ENCODE results near the gene DPAGT1. TPM values are rescaled to one million over a fixed set of nuclear protein-coding genes. Genes with fewer than 3 reads are reported as not detected.

The DPAGT1 gene
- total RNA-seq, 1 donor from 2014 or later = 44.4 TPM

DNA sequence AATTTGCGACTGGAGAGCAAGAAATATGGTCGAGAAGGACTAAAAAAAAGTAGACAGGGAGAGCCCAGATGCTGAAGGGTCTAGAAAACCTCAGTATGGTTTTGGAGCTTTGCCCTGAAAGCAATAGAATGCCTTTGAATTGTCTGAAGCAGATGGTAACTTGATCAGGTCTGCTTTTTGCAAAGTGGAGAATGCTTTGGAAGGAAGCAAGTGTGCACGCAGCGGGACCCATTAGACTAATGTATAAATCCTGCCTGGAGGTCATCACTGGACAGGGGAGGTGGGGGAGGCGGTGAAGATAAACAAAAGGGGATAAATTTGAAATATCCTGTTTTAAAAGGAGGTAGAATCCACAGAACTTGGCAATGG is 19.0 kb upstream of the DPAGT1 start:
- DNase-seq (ENCODE audit: extremely low spot score, unreplicated experiment) = no peak

DNA sequence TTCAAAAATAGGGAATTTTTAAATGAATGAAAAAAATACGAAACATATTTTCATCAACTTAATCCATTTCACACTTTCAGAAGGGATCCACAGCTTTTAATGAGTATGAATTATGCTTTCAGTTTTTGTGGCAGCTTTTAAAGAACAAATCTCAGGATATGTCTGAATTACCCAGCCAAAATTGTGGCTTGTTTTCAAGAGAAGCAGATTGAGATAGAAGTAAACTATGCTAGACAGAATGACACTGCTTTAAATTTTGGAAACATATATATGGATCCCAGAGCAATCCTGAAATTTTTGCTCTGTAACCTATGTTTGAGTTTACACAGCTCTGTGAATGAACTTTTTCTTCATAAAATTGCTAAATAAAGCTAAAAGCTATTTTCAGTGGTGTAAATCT is 17.3 kb upstream of the DPAGT1 start:
- H3K27ac Mint-ChIP-seq (ENCODE audit: unreplicated experiment) = no peak overlapping the region
- TF ChIP-seq CTCF (IDR thresholded peaks at IDR 0.05) = no peak
- H3K9me3 Mint-ChIP-seq (ENCODE audit: unreplicated experiment) = no peaks in the 10 kb centered on the region
- DNase-seq (ENCODE audit: extremely low spot score, unreplicated experiment) = no peak
- no peaks in the 10 kb centered on the region for H3K27me3 Mint-ChIP-seq (ENCODE audit: unreplicated experiment)
- no peak overlapping the region for H3K4me3 Mint-ChIP-seq (ENCODE audit: unreplicated experiment)
- peaks cover 25% of the 10 kb centered on the region for H3K4me1 Mint-ChIP-seq (ENCODE audit: unreplicated experiment)
- peaks cover 18% of the 10 kb centered on the region for H3K36me3 Mint-ChIP-seq (ENCODE audit: unreplicated experiment)

More for the DNA sequence above, 19.0 kb upstream of the DPAGT1 start:
- H3K27ac Mint-ChIP-seq (ENCODE audit: unreplicated experiment) = peak overlapping the region; percentile 97
- no peak for TF ChIP-seq CTCF (IDR thresholded peaks at IDR 0.05)
- H3K4me1 Mint-ChIP-seq (ENCODE audit: unreplicated experiment) = peaks cover 25% of the 10 kb centered on the region
- no peaks in the 10 kb centered on the region for H3K27me3 Mint-ChIP-seq (ENCODE audit: unreplicated experiment)
- no peaks in the 10 kb centered on the region for H3K9me3 Mint-ChIP-seq (ENCODE audit: unreplicated experiment)
- peaks cover 15% of the 10 kb centered on the region for H3K36me3 Mint-ChIP-seq (ENCODE audit: unreplicated experiment)
- peak overlapping the region; percentile 82 for H3K4me3 Mint-ChIP-seq (ENCODE audit: unreplicated experiment)

GRCh38 chr11:119118227-119118626 is 16.6 kb upstream of the DPAGT1 start:
- no peaks in the 10 kb centered on the region for H3K9me3 Mint-ChIP-seq (ENCODE audit: unreplicated experiment)
- no peak for DNase-seq (ENCODE audit: extremely low spot score, unreplicated experiment)
- H3K27me3 Mint-ChIP-seq (ENCODE audit: unreplicated experiment) = no peaks in the 10 kb centered on the region
- peaks cover 20% of the 10 kb centered on the region for H3K36me3 Mint-ChIP-seq (ENCODE audit: unreplicated experiment)
- no peak for TF ChIP-seq CTCF (IDR thresholded peaks at IDR 0.05)
- peaks cover 25% of the 10 kb centered on the region for H3K4me1 Mint-ChIP-seq (ENCODE audit: unreplicated experiment)
- no peak overlapping the region for H3K27ac Mint-ChIP-seq (ENCODE audit: unreplicated experiment)
- no peak overlapping the region for H3K4me3 Mint-ChIP-seq (ENCODE audit: unreplicated experiment)

- peaks cover 26% of the 10 kb centered on the region for H3K36me3 Mint-ChIP-seq (ENCODE audit: unreplicated experiment)
- TF ChIP-seq CTCF (IDR thresholded peaks at IDR 0.05) = no peak
- no peak for DNase-seq (ENCODE audit: extremely low spot score, unreplicated experiment)
- no peak overlapping the region for H3K27ac Mint-ChIP-seq (ENCODE audit: unreplicated experiment)
- peaks cover 16% of the 10 kb centered on the region for H3K4me1 Mint-ChIP-seq (ENCODE audit: unreplicated experiment)
- H3K27me3 Mint-ChIP-seq (ENCODE audit: unreplicated experiment) = no peaks in the 10 kb centered on the region
- no peaks in the 10 kb centered on the region for H3K9me3 Mint-ChIP-seq (ENCODE audit: unreplicated experiment)
- H3K4me3 Mint-ChIP-seq (ENCODE audit: unreplicated experiment) = no peak overlapping the region
These were observed 15.5 kb upstream of the DPAGT1 start for GRCh38 chr11:119117004-119117706.

GRCh38 chr11:119116601-119117000 is 14.9 kb upstream of the DPAGT1 start:
- Mint-ChIP-seq H3K27ac (ENCODE audit: unreplicated experiment) (no peak overlapping the region), H3K36me3 (ENCODE audit: unreplicated experiment) (peaks cover 29% of the 10 kb centered on the region), H3K4me3 (ENCODE audit: unreplicated experiment) (no peak overlapping the region), H3K4me1 (ENCODE audit: unreplicated experiment) (peaks cover 13% of the 10 kb centered on the region), H3K27me3 (ENCODE audit: unreplicated experiment) (no peaks in the 10 kb centered on the region), H3K9me3 (ENCODE audit: unreplicated experiment) (no peaks in the 10 kb centered on the region)
- no peak for DNase-seq (ENCODE audit: extremely low spot score, unreplicated experiment)
- no peak for TF ChIP-seq CTCF (IDR thresholded peaks at IDR 0.05)
